Neural crest cell (in vitro differentiated cells): ENCODE measurements around the gene RELA. TPM values are rescaled to one million over a fixed set of nuclear protein-coding genes. Genes with fewer than 3 reads are reported as not detected.
A peak's percentile ranks its signal among the peaks of the same experiment; 100 is the strongest.
"Not testable (repeated sequence)": the region's sequence is repeated elsewhere in the genome, so short reads cannot be mapped to it uniquely, and the experiment has no call there.

Source experiments
- DNase-seq: peaks from one replicate; pipeline ENCODE4 v3.0.0; 2021; ENCODE audit warnings: low read depth, mixed read lengths, low spot score
- H3K27ac Mint-ChIP-seq: one replicate; pipeline ENCODE4 v1.8.0; 2021; ENCODE audit warnings: mild to moderate bottlenecking, mixed read lengths; ENCODE audit not compliant: unreplicated experiment
- H3K27me3 Mint-ChIP-seq: 2 replicates; pipeline ENCODE4 v1.8.0; 2021; ENCODE audit warnings: low read depth, mild to moderate bottlenecking, mixed read lengths
- H3K36me3 Mint-ChIP-seq: 2 replicates; pipeline ENCODE4 v1.8.0; 2021; ENCODE audit warnings: low read depth, mild to moderate bottlenecking, mixed read lengths
- H3K4me1 Mint-ChIP-seq: 2 replicates; pipeline ENCODE4 v1.8.0; 2021; ENCODE audit warnings: mixed read lengths
- H3K4me3 Mint-ChIP-seq: one replicate; pipeline ENCODE4 v1.8.0; 2021; ENCODE audit warnings: mild to moderate bottlenecking, mixed read lengths
- H3K9me3 Mint-ChIP-seq: 2 replicates; pipeline ENCODE4 v1.8.0; 2021; ENCODE audit warnings: mixed read lengths
- CTCF ChIP-seq: fragments of 200-600 bp; sonication (generic); conservative IDR thresholded peaks from 2 replicates; pipeline ENCODE4 v1.5.0; 2021; ENCODE audit warnings: antibody characterized with exemption, mild to moderate bottlenecking
- total RNA-seq: library from RNA; stranded (reverse); gene quantifications from 2 replicates; pipeline ENCODE4 v1.2.1, GENCODE V29; 2021

Gene RELA
- total RNA-seq, 1 donor from 2014 or later = 53.7 TPM

GRCh38 chr11:65706303-65706763 is 43.6 kb upstream of the RELA start:
- peaks cover 45% of the 10 kb centered on the region for H3K27me3 Mint-ChIP-seq
- peak; percentile 66 for DNase-seq
- H3K9me3 Mint-ChIP-seq, H3K36me3 Mint-ChIP-seq, H3K27ac Mint-ChIP-seq, H3K4me3 Mint-ChIP-seq, H3K4me1 Mint-ChIP-seq: not testable (repeated sequence)
- TF ChIP-seq CTCF = peak; percentile 82

DNA sequence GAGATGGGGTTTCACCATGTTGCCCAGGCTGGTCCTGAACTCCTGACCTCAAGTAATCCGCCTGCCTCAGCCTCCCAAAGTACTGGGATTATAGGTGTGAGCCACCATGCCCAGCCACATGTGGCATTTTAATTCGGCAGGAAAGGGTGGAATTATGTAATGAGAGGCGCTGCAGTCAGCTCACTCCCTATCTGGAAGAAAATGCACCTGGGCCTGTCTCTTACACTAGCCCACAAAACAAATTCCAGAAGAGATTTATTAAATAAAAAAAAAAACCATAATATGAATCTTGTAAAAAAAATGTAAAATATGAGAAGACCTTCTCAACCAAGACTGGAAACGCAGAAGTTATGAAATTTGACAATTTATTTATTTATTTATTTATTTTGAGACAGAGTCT is 41.1 kb upstream of the RELA start:
- Mint-ChIP-seq H3K9me3 (peaks cover 11% of the 10 kb centered on the region), H3K4me3 (no peak overlapping the region), H3K27ac (no peak overlapping the region), H3K27me3 (peaks cover 62% of the 10 kb centered on the region), H3K36me3 (no peaks in the 10 kb centered on the region), H3K4me1 (no peaks in the 10 kb centered on the region)
- no peak for TF ChIP-seq CTCF
- no peak for DNase-seq

GRCh38 chr11:65701686-65702085 is 39.0 kb upstream of the RELA start:
- H3K4me3 Mint-ChIP-seq = no peak overlapping the region
- H3K9me3 Mint-ChIP-seq = peaks cover 8% of the 10 kb centered on the region
- TF ChIP-seq CTCF = no peak
- H3K27me3 Mint-ChIP-seq = peaks cover 65% of the 10 kb centered on the region
- no peaks in the 10 kb centered on the region for H3K4me1 Mint-ChIP-seq
- no peak overlapping the region for H3K27ac Mint-ChIP-seq
- no peak for DNase-seq
- no peaks in the 10 kb centered on the region for H3K36me3 Mint-ChIP-seq

DNA sequence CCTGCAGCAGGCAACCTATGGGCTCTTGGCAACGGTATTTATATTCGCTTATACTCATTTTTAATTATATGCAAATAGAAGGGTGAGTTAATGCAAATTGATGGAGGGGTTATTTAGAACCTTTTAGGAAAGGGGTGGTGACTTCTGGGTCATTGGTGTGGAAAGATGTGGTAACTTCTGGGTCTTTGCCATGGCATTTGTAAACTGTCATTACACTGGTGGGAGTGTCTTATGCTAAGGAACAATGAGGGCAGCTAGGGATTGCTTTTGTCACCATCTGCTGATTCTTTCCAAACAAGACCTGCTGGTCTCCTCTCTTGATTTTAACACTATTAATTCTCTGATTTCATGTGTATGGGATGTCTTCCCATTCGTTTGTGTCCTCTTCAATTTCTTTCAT is 37.7 kb upstream of the RELA start:
- Mint-ChIP-seq H3K9me3 (peaks cover 8% of the 10 kb centered on the region), H3K36me3 (no peaks in the 10 kb centered on the region), H3K27ac (no peak overlapping the region), H3K27me3 (peaks cover 59% of the 10 kb centered on the region), H3K4me1 (no peaks in the 10 kb centered on the region), H3K4me3 (no peak overlapping the region)
- no peak for DNase-seq
- no peak for TF ChIP-seq CTCF

DNA sequence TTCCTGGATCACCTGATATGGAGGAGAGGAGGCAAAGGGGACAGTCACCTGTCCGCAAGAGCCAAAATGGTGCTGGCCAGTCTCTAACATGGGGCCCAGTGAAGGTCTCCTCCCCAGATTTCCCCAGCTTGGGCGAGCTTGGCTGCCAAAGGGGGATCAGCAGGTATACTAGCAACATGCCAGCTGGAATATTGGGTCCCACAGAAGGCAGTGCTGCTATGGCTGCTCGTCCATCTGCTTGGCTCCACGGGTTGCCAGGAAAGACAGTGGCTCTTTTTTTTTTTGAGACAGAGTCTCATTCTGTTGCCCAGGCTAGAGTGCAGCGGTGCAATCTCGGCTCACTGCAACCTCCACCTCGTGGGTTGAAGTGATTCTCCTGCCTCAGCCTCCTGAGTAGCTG is 36.6 kb upstream of the RELA start:
- peaks cover 50% of the 10 kb centered on the region for H3K27me3 Mint-ChIP-seq
- no peak for TF ChIP-seq CTCF

DNA sequence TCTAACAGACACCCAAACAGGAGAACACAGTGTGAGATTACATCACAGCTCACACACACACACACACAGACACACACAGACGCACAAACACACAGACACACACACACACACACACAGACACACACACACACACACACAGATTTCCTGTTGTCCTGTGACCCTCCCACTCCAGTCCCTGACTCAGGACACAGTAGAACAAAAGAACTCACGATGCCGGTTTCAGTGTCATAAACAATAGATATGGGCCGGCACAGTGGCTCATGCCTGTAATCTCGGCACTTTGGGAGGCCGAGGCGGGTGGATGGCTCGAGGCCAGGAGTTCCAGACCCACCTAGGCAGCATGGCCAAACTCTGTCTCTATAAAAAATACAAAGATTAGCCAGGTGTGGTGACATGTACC is 35.5 kb upstream of the RELA start:
- no peak for TF ChIP-seq CTCF
- no peaks in the 10 kb centered on the region for H3K36me3 Mint-ChIP-seq
- no peak overlapping the region for H3K27ac Mint-ChIP-seq
- peaks cover 8% of the 10 kb centered on the region for H3K9me3 Mint-ChIP-seq
- no peak overlapping the region for H3K4me3 Mint-ChIP-seq
- peaks cover 40% of the 10 kb centered on the region for H3K27me3 Mint-ChIP-seq
- H3K4me1 Mint-ChIP-seq = no peaks in the 10 kb centered on the region
- DNase-seq = no peak

More for the DNA sequence above, 36.6 kb upstream of the RELA start:
- Mint-ChIP-seq H3K9me3 (peaks cover 8% of the 10 kb centered on the region), H3K36me3 (no peaks in the 10 kb centered on the region), H3K4me1 (no peaks in the 10 kb centered on the region), H3K27ac (no peak overlapping the region), H3K4me3 (no peak overlapping the region)
- no peak for DNase-seq
